Right renal cortex interstitium (tissue), 3 donors: ENCODE data around the gene BBS10. TPM values are rescaled to one million over a fixed set of nuclear protein-coding genes. Genes with fewer than 3 reads are reported as not detected.
"Not testable (repeated sequence)": the region's sequence is repeated elsewhere in the genome, so short reads cannot be mapped to it uniquely, and the experiment has no call there.

ENCODE experiments used
- DNase-seq, 3 donors: peaks; one replicate each; pipeline ENCODE4 v3.0.0-alpha.2; 2013; ENCODE audit warnings: low read depth in 3 of 3, low spot score in 2 of 3
- polyA plus RNA-seq, 3 donors: library from polyadenylated mRNA; unstranded; fragments of 120-200 nt; gene quantifications; one replicate each; pipeline ENCODE4 v1.2.1, GENCODE V29; 2013; ENCODE audit not compliant: insufficient read length in 3 of 3

The BBS10 gene
- polyA plus RNA-seq = 10 to 100 TPM; 33.8 to 34.8 (median 34.6) TPM

DNA sequence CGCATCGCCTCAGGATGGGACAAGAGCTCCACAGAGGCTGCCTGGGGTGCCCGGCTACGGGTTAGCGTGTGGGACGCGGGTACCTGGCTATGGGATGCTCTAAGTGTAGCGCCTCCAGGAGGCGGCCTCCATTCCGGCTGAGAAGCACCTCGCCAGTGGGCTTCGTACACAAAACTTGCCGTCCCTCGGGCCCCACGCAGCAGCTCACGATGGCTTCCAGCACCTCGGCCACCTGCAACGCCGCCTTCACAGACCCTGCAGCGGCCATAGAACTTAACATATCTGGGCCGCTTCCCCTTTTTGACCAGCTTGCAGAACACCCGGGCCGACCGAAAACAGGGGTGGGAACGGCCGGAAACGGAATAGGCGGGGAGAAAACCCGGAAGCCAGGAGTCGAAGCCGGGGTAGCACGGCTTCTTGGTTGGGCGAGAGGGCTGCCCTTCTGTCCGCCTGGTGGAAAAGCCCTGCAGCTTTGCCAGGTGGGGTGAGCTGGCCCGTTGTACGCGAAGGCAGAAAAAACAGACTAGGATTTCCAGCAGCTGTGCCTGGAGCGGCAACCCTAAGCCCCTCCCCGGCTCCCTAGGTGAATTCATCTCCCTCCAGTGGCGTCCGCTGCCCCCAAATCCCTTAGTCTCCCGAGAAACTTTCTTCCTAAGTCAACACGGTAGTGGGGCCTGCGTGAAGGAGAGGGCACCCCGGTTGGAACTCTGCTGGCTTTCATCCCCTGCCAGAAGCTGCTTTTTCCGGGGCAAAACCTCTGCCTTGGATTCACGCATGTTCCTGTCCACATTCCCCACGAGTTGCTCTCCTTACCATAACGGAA, at the start of gene BBS10:
TSS of gene BBS10 (minus strand) at position 337 of the 823 bp plus-strand sequence. CDS start at position 280, 57 bp downstream.
- DNase-seq = peak; percentile 75 to 83 (median 77)

DNA sequence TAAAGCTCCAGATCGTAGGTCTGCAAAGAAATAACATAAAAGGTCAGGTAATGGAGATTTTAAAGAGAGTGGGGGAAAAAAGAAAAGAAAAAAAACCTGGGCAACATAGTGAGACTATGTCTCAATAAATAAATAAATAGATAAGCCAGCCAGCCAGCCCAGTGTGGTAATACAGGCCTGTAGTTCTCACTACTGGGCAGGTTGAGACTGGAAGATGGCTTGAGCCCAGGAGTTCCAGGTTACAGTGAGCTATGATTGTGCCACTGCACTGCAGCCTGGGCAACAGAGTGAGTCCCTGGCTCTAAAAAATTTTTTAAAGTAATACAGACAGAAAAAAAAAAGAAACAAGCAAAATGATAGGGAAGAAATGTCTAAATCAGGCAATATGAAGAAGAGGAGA, 43.2 kb upstream of the BBS10 start:
- DNase-seq = no peak

DNA sequence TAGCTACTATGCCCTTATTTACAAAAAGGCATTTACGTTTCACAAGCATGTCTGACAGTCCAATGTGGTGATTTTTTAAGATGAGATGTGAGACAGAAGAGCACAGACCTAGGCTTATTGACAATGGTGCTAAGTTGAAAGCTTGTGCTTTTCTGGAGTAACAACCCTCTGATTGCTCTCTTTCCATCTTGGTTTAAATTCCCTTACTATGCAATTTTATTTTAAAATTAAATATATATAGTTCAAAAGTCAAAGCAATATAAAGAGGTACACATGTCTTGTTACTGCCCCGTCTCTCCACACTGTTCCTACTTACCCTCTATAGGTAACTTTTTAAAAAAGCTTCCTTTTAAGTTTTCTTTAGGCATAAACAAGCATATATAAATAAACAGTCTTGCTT, 39.4 kb upstream of the BBS10 start:
- DNase-seq = no peak

DNA sequence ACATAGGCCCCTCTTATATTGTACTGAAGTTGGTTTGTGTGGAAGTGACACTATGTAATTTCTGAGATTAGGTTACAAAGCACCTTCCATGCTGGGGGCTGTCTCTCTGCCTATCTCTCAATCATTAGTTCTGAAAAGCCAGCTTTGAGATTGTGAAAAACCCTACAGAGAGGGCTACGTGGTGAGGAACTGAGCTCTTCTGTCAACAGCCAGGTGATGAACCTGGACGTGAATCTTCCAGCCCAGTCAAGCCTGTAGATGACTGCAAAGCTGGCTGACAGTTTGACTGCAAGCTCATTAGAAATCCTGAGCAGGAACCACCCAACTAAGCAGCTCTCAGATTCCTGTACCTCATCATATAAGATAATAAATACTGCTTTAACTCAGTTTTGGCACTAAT, 36.3 kb upstream of the BBS10 start:
- DNase-seq = no peak

DNA sequence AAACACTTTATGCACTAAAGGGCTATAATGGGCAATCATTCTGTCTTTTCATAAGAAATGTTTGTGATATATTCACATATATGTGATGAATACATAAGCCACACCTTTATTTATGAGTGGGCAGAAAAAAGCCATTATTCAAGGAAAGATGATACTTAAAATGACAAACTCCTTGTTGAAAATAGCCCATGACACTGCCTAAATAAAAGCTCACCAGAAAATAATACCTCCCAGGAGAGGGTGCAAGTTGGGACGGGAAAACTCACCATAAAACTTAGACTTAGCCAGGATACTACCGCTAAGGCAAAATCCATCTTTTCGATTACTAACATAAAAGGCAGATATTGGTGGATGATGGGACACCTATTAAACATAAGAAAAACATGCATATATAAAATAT, 35.8 kb upstream of the BBS10 start:
- no peak for DNase-seq

DNA sequence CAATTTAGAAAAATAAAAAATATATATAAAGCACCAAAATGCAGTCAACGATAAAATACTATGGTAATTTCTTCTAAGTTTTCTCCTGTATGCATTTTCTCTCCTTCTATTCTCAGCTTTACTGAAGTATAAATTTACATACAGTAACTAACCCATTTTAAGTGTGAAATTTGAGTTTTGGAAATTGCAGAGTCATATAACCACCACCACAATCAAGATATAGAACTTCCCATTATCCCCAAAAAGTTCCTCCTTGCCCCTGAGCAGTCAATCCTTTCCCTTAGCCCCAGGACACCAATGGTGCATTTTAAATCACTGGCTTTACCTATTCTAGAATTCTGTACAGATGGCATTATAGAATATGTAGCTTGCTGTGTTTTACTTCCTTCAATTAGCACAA, 31.0 kb upstream of the BBS10 start:
- no peak for DNase-seq

DNA sequence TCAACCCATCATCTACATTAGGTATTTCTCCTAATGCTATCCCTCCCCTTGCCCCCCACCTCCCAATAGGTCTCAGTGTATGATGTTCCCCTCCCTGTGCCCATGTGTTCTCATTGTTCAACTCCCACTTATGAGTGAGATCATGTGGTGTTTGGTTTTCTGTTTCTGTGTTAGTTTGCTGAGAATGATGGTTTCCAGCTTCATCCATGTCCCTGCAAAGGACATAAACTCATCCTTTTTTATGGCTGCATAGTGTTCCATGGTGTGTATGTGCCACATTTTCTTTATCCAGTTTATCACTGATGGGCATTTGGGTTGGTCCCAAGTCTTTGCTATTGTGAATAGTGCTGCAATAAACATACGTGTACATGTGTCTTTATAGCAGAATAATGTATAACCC, 28.7 kb upstream of the BBS10 start:
- DNase-seq = not testable (repeated sequence)

DNA sequence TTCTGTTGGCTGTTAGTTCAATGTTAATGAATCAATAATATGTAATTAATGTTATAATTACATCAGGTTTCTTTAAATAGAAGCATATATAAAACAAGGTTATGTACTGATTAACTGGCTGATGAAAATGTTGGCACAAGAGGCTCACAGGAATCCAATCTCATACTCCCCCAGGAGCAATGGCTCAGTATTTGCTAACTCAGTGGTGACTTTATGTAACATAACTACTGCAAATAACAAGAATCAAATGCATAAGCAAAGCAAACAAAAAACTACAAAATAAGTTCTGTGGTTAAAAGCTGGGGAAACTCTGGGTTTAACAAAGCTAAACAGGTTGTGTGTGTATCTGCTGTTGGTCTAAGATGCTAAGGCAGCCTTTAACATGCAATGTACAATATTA, 27.7 kb upstream of the BBS10 start:
- DNase-seq = no peak

DNA sequence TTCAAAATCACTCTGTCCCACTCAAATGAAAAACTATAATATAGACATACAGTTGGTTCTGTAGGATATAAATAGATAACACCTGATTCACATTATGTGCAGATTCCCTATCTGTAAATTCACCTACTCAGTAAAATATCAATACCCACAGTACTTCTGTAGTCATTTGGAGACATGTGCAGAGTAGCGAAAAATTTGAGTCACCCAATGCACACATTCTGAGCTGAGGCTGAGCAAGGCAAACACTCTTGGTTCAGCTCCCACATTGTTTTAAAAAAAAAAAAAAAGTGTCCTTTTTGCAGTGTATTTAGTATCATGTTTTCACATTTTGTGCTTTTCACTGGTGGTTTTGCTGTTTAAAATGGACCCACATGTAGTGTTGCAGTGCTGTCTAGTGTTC, 27.3 kb upstream of the BBS10 start:
- no peak for DNase-seq

DNA sequence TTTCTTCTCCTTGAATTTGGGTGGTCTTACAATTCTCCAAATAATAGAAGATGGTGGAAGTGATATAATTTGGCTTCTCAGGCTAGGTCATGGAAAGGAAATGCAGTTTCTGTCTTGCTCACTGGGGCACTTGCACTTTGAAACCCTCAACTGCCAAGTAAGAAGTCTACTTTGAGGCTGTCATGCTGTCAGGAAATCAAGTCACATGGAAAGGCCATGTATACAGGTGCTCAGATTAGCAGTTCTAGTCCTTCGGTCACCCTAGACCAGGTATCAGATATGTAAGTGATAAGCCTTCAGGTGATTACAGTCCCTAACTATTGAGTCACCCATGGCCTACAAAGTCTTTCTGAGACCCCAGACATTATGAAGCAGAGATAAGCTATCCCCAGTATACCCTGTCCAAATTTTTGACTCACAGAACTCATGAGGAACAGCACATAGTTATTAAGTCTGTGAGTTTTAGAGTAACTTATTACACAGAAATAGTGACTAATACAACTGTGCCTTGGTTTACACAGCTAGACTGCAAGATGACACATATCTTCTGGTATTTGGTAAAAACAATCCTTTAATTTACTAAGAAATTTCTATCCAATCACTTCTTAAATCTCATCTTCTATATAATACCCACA, 26.3 kb upstream of the BBS10 start:
- DNase-seq = no peak

DNA sequence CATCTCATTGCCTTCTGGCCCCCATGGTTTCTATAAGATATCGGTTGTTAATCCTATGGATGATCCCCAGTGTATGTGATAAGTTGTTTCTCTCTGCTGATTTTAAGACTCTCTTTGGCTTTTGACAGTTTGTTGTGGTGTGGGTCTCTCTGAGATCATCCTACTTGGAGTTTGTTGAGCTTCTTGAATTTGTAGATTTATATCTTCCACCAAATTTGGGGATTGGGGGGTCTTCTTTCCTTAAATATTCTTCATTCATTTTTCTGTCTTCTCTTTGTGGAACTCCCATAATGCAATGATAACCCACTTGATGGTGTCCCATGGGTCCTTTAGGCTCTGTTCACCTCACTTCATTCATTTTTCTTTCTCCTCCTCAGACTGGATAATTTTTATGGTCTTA, 20.0 kb upstream of the BBS10 start:
- DNase-seq = no peak

DNA sequence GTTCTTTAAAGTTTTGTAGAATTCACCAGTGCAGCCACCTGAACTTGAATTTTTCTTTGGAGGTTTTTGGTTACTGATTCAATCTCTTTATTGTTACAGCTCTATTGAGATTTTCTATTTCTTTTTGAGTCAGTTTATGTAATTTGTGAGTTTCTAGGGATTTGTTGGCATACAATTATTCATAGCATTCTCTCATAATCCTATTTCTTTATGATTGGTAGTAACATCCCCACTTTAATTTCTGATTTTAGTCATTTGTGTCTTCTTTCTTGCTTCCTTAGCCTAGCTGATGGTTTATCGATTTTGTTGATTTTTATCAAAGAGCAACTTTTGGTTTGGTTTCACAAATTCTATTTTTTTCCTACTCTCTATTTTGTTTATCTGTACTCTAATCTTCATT, 17.9 kb upstream of the BBS10 start:
- DNase-seq = no peak

DNA sequence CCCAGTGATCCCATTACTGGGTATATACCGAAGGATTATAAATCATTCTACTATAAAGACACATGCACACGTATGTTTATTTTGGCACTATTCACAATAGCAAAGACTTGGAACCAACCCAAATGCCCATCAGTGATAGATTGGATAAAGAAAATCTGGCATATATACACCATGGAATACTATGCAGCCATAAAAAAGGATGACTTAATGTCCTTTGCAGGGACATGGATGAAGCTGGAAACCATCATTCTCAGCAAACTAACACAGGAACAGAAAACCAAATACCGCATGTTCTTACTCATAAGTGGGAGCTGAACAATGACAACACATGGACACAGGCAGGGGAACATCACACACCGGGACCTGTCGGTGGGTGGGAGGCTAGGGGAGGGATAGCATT, 15.9 kb upstream of the BBS10 start:
- not testable (repeated sequence) for DNase-seq

DNA sequence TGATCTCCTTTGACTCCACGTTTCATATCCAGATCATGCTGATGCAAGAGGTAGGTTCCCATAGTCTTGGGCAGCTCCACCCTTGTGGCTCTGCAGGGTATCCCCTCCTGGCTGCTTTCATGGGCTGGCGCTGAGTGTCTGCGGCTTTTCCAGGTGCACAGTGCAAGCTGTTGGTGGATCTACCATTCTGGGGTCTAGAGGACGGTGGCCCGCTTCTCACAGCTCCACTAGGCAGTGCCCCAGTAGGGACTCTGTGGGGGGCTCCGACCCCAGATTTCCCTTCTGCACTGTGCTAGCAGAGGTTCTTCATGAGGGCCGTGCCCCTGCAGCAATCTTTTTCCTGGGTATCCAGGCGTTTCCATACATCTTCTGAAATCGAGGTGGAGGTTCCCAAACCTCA, 12.1 kb upstream of the BBS10 start:
- no peak for DNase-seq

DNA sequence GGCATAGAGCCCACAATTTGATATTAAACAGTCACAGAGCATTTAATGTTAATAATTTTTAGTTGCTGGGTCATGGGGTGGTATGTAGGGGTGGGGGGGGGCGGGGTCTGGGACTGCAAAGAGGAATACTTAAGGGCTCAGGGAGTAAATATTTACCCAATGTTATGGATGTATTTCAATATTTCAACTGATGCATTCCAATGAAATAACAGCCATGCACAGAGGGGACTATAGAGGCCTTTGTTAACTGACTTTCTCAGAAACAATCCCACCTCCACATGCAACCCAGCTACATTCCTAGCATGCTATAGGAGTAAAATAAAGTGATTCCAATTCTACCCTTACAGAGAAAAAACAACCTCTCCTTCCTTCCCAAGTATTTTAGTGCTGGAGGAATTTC, 7.9 kb upstream of the BBS10 start:
- no peak for DNase-seq

DNA sequence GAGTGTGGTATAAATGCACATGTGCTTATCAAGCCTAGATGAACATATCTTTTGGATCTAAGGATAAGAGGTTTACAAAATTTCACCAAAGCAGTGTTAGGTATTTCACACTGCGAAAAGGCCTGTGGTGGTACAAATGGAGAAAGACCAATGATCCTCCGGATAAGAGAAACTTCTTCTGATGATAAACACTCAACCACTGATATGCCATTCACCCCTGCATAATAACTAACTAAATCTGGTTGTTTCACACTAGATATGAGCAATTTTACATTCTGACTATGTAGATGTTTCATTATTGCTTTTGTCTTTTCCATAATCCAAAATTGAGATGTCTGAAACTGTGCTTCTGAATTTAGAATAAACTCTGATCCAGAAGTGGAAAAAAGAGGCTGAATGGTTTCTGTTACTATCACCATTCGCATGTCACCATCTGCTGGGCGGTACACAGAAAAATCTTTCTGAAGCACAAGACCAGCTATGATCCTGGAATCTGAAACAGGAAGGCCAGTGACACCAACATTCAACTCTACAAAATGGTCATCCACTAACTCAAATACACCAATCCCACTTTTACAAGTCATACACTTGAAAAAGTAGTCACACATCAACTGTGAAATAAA, 1.3 kb downstream of the BBS10 start:
- DNase-seq = no peak

DNA sequence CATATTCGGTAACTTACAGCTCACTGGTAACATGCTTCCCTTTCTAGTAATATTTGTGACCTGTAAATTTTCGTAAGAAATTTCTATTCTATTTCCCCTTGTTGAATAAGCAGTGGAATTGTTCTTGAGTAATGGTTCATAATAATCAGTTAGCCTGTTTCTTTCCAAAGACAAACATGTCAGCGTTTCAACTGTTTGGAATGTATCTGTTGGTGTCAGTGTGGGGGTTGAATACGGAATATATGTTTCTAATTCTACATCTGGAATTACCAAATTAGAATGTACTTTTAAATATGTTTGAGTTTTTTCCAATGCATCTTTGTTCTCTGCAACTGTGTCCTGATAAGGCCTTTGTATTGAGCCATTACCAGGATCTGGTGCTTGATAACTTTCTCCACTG, 2.0 kb downstream of the BBS10 start:
- DNase-seq = no peak

DNA sequence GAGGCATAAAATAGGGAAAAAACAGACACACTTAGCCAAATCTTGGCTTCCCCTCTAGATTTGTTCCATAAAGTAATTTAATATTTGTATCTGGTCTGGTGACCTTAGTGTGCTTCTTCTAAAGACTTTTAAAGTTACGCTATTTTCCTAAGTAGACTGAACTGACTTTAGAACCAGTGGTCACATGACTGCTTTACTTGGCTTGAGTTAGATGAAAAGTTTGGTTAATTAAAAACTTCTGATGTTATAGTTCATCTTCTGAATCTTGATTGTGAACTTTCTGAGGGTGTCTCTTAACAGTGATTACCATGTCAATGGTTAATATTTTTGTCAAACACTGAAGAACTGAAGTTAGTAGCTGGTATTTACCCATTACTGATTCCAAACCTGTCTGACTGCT, 2.6 kb downstream of the BBS10 start:
- DNase-seq = no peak

DNA sequence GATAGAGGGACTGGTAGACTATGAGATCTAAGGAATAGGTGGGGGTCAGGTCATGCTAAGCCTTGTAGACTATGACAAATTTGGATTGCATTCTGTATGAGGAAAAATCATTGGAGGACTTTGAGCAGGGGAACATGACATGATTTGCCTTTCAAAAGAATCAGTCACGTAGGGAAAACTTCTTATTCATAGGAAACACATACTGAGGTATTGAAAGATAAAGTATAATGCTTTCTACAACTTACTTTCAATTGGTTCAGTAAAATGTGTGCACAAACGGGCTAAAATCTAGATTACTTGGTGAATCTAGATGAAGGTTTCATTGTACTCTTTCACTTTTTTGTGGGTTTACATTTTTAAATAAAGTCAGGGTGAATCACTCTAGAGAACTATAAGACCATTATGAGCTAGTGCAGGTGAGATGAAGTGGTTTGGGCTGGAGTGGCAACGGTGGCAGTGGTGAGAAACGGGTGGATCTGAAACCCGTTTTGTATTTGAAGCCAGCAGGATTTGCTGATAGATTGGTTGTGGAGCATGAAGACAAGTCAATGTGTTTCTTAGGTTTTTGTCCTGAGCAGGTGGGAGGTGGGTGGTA, 6.7 kb downstream of the BBS10 start:
- no peak for DNase-seq

DNA sequence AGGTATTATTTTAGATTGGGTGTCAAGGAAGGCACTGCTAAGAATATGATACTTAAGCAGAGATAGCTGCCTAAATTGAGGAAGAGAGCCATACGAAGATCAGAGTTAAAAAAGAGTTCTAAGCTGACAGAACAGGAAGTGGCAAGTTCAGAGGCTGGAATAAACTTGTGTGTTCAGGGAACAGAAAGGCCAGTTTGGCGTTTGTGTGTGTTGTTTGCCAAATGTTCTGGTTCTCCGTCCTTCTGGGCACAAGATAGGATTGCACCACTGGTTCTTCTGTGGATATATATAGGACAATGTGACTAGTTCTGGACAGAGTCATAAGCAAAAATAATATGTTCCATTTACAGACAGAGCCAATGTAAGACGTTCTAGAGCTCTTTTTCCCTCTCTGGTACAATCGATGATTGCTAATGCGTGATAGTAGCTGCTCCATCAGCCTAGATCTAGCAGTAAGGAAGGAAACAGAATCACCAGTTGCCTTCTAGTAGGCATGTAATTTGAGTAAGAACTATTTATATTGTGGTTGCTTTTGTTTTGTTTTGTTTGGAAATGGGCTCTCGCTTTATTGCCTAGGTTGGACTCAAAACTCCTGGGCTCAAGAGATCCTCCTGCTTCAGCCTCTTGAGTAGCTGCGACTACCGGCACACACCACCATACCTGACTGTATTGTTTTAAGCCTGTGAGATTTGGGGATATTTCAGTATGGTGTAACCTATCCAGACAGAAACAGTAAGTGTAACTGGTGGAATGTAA, 7.4 kb downstream of the BBS10 start:
- no peak for DNase-seq

DNA sequence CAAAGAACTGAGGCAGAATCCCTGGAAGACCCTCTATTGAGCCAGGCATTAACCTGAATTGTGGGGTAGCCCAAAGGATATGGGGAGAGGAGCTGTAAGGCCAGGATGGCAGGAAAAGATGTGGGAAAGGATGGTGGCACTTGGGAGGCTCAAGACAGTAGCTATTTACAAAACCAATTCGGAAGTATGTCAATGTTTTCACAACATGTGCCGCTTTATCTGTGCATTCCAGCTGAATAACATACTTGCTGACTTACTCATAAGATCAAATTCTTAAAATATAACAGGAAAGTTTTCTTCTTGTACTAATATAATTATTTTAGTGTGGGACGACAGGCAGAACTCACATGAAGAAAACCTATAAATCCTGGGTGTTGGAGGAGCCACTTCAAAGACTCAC, 10.6 kb downstream of the BBS10 start:
- no peak for DNase-seq
